Stimulated activated CD8-positive, alpha-beta memory T cell treated with anti-CD3 and anti-CD28 coated beads, Interleukin-12 subunit alpha, Interleukin-12 subunit beta, amount 100 ng/mL, for 24 hours (primary cell): ENCODE measurements around the gene ID2.

Experiments
- DNase-seq: peaks from one replicate; pipeline ENCODE4 v3.0.0-alpha.2; 2020; ENCODE audit errors: extremely low read depth

Gene ID2

GRCh38 chr2:8648441-8649213 is 33.2 kb upstream of the ID2 start:
- DNase-seq: no peak

GRCh38 chr2:8649718-8650117 is 32.1 kb upstream of the ID2 start:
- DNase-seq: no peak

GRCh38 chr2:8650256-8650655 is 31.6 kb upstream of the ID2 start:
- DNase-seq: no peak

GRCh38 chr2:8652774-8653426 is 29.0 kb upstream of the ID2 start:
- DNase-seq: no peak

- DNase-seq: no peak
These were observed 28.4 kb upstream of the ID2 start for GRCh38 chr2:8653485-8653884.

GRCh38 chr2:8654041-8654440 is 27.8 kb upstream of the ID2 start:
- DNase-seq: no peak

- no peak for DNase-seq
These were observed 27.4 kb upstream of the ID2 start for GRCh38 chr2:8654483-8654882.

- DNase-seq: no peak
These were observed 25.7 kb upstream of the ID2 start for GRCh38 chr2:8656160-8656641.

- no peak for DNase-seq
These were observed 25.0 kb upstream of the ID2 start for GRCh38 chr2:8656811-8657210.

- no peak for DNase-seq
These were observed 24.3 kb upstream of the ID2 start for GRCh38 chr2:8657423-8658062.

- no peak for DNase-seq
These were observed 23.6 kb upstream of the ID2 start for GRCh38 chr2:8658064-8658862.

GRCh38 chr2:8659092-8659734 is 22.6 kb upstream of the ID2 start:
- no peak for DNase-seq

- DNase-seq: no peak
These were observed 21.9 kb upstream of the ID2 start for GRCh38 chr2:8659735-8660492.

GRCh38 chr2:8661235-8661634 is 20.6 kb upstream of the ID2 start:
- no peak for DNase-seq

- no peak for DNase-seq
These were observed 20.1 kb upstream of the ID2 start for GRCh38 chr2:8661736-8662135.

- DNase-seq: no peak
These were observed 19.5 kb upstream of the ID2 start for GRCh38 chr2:8662239-8662879.

- no peak for DNase-seq
These were observed 17.9 kb upstream of the ID2 start for GRCh38 chr2:8663997-8664396.

GRCh38 chr2:8666581-8666980 is 15.3 kb upstream of the ID2 start:
- no peak for DNase-seq

GRCh38 chr2:8667896-8668512 is 13.9 kb upstream of the ID2 start:
- DNase-seq: no peak
